OCI-LY3 (cell line): ENCODE results near the gene GPR52.

ENCODE experiments used
- CTCF ChIP-seq: fragments of 200-600, 300-600 bp; sonication (generic); IDR thresholded peaks from 2 replicates; pipeline ENCODE4 v1.5.1; 2014; ENCODE audit warnings: antibody characterized with exemption, low read length, low read depth
- EZH2phosphoT487 ChIP-seq: fragments of 200-600 bp; shearing (Covaris generic); IDR thresholded peaks from 2 replicates; pipeline ENCODE4 v1.6.1; 2018; ENCODE audit warnings: antibody characterized with exemption, mixed run types, low read depth

- TF ChIP-seq CTCF (no peak), EZH2phosphoT487 (no peak)
Measured at GRCh38 chr1:174405219-174405618, 42.5 kb upstream of the GPR52 start.
